Tibial nerve (tissue), 4 donors: Measurements from ENCODE around the gene MFRP. TPM values are rescaled to one million over a fixed set of nuclear protein-coding genes. Genes with fewer than 3 reads are reported as not detected.
"Not testable (repeated sequence)": the region's sequence is repeated elsewhere in the genome, so short reads cannot be mapped to it uniquely, and the experiment has no call there.

Experiments
- DNase-seq, 2 donors: peaks; one replicate each; pipeline ENCODE4 v3.0.0-alpha.2; 2019; ENCODE audit warnings: low spot score in 2 of 2
- H3K27ac ChIP-seq, 4 donors: fragments of 200-600 bp; sonication (generic) in 3 of 4; one replicate each; pipeline ENCODE4 v1.5.1; 2017 to 2019; ENCODE audit warnings: mild to moderate bottlenecking in 1 of 4
- H3K27me3 ChIP-seq, 2 donors: fragments of 200-600 bp; sonication (generic) in 1 of 2; one replicate each; pipeline versions ENCODE4 v1.5.1 to v1.6.0; 2017 to 2019
- H3K36me3 ChIP-seq, 3 donors: fragments of 200-600 bp; sonication (generic); one replicate each; pipeline ENCODE4 v1.5.1; 2018 to 2019
- H3K4me1 ChIP-seq, 4 donors: fragments of 200-600 bp; sonication (generic) in 3 of 4; one replicate each; pipeline ENCODE4 v1.5.1; 2017 to 2019
- H3K4me3 ChIP-seq, 4 donors: fragments of 200-600 bp; sonication (generic) in 3 of 4; one replicate each; pipeline ENCODE4 v1.5.1; 2017 to 2019; ENCODE audit warnings: mild to moderate bottlenecking in 1 of 4, moderate library complexity in 1 of 4
- H3K9me3 ChIP-seq, 4 donors: fragments of 200-600 bp; sonication (generic) in 3 of 4; one replicate each; pipeline ENCODE4 v1.5.1; 2017 to 2019
- CTCF ChIP-seq, 5 experiments: fragments of 200-600 bp in 3 of 5; fragments of 450-650 bp in 2 of 5; sonication (generic) in 3 of 5; IDR thresholded peaks; one replicate each; pipeline ENCODE4 v1.5.1; 2016 to 2019; ENCODE audit warnings: antibody characterized with exemption in 5 of 5, mild to moderate bottlenecking in 3 of 5, moderate library complexity in 2 of 5
- EP300 ChIP-seq, 2 donors: sonication (generic); formaldehyde crosslinking; IDR thresholded peaks; one replicate each; pipeline ENCODE4 v1.6.1; 2017; ENCODE audit warnings: antibody characterized with exemption in 2 of 2, mild to moderate bottlenecking in 1 of 2
- POLR2A ChIP-seq, 2 donors: fragments of 450-650 bp; IDR thresholded peaks; one replicate each; pipeline ENCODE4 v1.6.1; 2017; ENCODE audit warnings: antibody characterized with exemption in 2 of 2, mild to moderate bottlenecking in 2 of 2, moderate library complexity in 2 of 2
- WGBS, 2 donors: methylation state at CpG; one replicate each; pipeline ENCODE4 v1.1.5; 2018; 5-methylcytosine and 5-hydroxymethylcytosine counted together
- total RNA-seq, 4 donors: library from RNA; depleted of rRNA; stranded (reverse); fragments of >200 nt; gene quantifications; one replicate each; pipeline ENCODE4 v1.1.0, GENCODE V29; 2016

Gene MFRP
- under 1 TPM in 1 of 4 donors, not detected in 3; 0.44 TPM for total RNA-seq

DNA sequence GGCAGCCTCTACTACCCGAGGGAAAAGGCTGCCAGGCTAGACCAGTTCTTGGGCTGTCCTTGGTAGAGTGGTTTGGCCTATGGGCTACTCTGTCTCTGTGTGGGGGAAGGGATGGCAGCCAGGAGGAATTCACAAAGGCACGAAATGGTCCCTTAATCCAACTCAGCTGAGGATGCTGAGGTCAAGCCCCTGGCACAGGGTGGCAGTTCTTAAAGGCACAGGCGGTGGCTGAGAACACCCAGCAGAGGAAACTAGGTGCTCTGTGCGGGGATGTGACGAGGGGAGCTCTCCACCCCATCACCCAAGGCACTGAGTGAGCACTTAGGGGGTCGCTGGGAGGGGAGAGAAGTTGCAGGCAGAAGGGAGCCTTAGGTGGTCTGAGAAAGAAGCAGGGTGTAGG lies at the start of gene MFRP:
Gene MFRP (minus strand): TSS at position 101 of the 400 bp plus-strand sequence. CDS start 192 bp downstream, outside the sequence.
- TF ChIP-seq CTCF (IDR thresholded peaks at IDR 0.05): no peak
- TF ChIP-seq EP300 (IDR thresholded peaks at IDR 0.05): no peak
- no peak for TF ChIP-seq POLR2A (IDR thresholded peaks at IDR 0.05)
- 48% methylated on average over 5 to 6 of the region's 6 CpGs for WGBS, 2 donors
- H3K4me1 ChIP-seq: peaks cover 0 to 2% (median under 1%) of the 10 kb centered on the region in 4 donors
- H3K27me3 ChIP-seq: no peaks in the 10 kb centered on the region
- no peaks in the 10 kb centered on the region for H3K36me3 ChIP-seq
- H3K4me3 ChIP-seq: no peak within 1 kb of the TSS
- no peak within 1 kb of the TSS for H3K27ac ChIP-seq
- H3K9me3 ChIP-seq: no peaks in the 10 kb centered on the region
- DNase-seq: no peak

GRCh38 chr11:119391275-119391674 lies 44.8 kb upstream of the MFRP start:
- H3K4me1 ChIP-seq: no peaks in the 10 kb centered on the region
- TF ChIP-seq CTCF (IDR thresholded peaks at IDR 0.05) (no peak), EP300 (IDR thresholded peaks at IDR 0.05) (no peak), POLR2A (IDR thresholded peaks at IDR 0.05) (no peak)
- WGBS, 2 donors: 87 to 88% methylated on average over 7 of the region's 7 CpGs
- no peaks in the 10 kb centered on the region for H3K27me3 ChIP-seq
- DNase-seq: no peak
- H3K4me3 ChIP-seq: no peak overlapping the region
- no peak overlapping the region for H3K27ac ChIP-seq
- no peaks in the 10 kb centered on the region for H3K9me3 ChIP-seq
- no peaks in the 10 kb centered on the region for H3K36me3 ChIP-seq

DNA sequence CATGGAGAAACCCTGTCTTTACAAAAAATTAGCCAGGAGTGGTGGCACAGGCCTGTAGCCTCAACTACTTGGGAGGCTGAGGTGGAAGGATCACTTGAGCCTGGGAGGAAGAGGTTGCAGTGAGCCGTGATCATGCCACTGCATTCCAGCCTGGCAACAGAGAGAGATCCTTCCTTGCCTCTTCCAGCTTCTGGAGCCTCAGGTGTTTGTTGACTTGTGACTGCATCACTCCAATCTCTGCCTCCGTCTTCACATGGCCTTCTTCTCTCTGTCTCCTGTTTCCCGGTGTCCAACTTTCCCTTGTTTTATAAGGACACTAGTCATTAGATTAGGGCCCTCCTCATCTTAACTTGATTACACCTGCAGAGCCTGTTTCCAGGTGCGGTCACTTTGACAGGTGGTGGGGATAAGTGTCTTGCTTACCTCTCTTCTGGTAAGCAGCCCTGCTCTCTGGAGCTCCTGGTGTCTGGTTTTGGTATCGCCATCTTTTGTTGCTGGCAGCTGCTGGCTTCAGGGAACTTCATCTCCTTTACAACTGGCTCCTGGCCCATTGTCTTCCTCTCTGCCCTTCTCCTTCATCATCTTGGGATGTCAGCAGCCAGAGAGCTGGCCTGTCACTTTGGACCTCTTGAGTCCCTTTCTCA lies 43.2 kb upstream of the MFRP start:
- H3K4me3 ChIP-seq: no peak overlapping the region
- WGBS, 2 donors: 62 to 69% methylated on average over 5 of the region's 5 CpGs
- no peak overlapping the region for H3K27ac ChIP-seq
- H3K27me3 ChIP-seq: no peaks in the 10 kb centered on the region
- H3K9me3 ChIP-seq: no peaks in the 10 kb centered on the region
- H3K36me3 ChIP-seq: no peaks in the 10 kb centered on the region
- DNase-seq: no peak
- H3K4me1 ChIP-seq: no peaks in the 10 kb centered on the region
- TF ChIP-seq EP300 (IDR thresholded peaks at IDR 0.05) (no peak), CTCF (IDR thresholded peaks at IDR 0.05) (peak in 1 of 5 experiments; percentile 11)

- Histone ChIP-seq H3K4me1 (no peaks in the 10 kb centered on the region), H3K36me3 (no peaks in the 10 kb centered on the region), H3K4me3 (no peak overlapping the region), H3K27ac (no peak overlapping the region), H3K27me3 (no peaks in the 10 kb centered on the region), H3K9me3 (no peaks in the 10 kb centered on the region)
- 81 to 89% methylated on average over 7 of the region's 7 CpGs for WGBS, 2 donors
- no peak for TF ChIP-seq POLR2A (IDR thresholded peaks at IDR 0.05)
- no peak for TF ChIP-seq EP300 (IDR thresholded peaks at IDR 0.05)
- TF ChIP-seq CTCF (IDR thresholded peaks at IDR 0.05): no peak
- DNase-seq: no peak
Observed at GRCh38 chr11:119388103-119388502, 41.6 kb upstream of the MFRP start.

GRCh38 chr11:119384332-119384731 lies 37.8 kb upstream of the MFRP start:
- Histone ChIP-seq H3K27ac (no peak overlapping the region), H3K4me3 (no peak overlapping the region), H3K27me3 (no peaks in the 10 kb centered on the region), H3K9me3 (no peaks in the 10 kb centered on the region), H3K4me1 (peaks cover 0 to 23% (median 3%) of the 10 kb centered on the region in 4 donors), H3K36me3 (no peaks in the 10 kb centered on the region)
- 84 to 85% methylated on average over 2 of the region's 2 CpGs for WGBS, 2 donors
- no peak for DNase-seq
- TF ChIP-seq CTCF (IDR thresholded peaks at IDR 0.05) (no peak), EP300 (IDR thresholded peaks at IDR 0.05) (no peak), POLR2A (IDR thresholded peaks at IDR 0.05) (no peak)

- DNase-seq, H3K4me3 ChIP-seq, H3K27me3 ChIP-seq, H3K9me3 ChIP-seq, H3K36me3 ChIP-seq: not testable (repeated sequence)
- peak overlapping the region in 1 of 4 donors; percentile 91 for H3K27ac ChIP-seq
- 86 to 90% methylated on average over 14 of the region's 14 CpGs for WGBS, 2 donors
- peaks cover 0 to 24% (median 3%) of the 10 kb centered on the region in 4 donors for H3K4me1 ChIP-seq
Observed at GRCh38 chr11:119382513-119382912, 36.0 kb upstream of the MFRP start.
